ENCODE data around the gene KCND3.
"Not testable (repeated sequence)": the region's sequence is repeated elsewhere in the genome, so short reads cannot be mapped to it uniquely, and the experiment has no call there.

KCND3 gene

GRCh38 chr1:111802110-111802509 lies 187.4 kb downstream of the KCND3 start:
- no peak for DNase-seq

DNA sequence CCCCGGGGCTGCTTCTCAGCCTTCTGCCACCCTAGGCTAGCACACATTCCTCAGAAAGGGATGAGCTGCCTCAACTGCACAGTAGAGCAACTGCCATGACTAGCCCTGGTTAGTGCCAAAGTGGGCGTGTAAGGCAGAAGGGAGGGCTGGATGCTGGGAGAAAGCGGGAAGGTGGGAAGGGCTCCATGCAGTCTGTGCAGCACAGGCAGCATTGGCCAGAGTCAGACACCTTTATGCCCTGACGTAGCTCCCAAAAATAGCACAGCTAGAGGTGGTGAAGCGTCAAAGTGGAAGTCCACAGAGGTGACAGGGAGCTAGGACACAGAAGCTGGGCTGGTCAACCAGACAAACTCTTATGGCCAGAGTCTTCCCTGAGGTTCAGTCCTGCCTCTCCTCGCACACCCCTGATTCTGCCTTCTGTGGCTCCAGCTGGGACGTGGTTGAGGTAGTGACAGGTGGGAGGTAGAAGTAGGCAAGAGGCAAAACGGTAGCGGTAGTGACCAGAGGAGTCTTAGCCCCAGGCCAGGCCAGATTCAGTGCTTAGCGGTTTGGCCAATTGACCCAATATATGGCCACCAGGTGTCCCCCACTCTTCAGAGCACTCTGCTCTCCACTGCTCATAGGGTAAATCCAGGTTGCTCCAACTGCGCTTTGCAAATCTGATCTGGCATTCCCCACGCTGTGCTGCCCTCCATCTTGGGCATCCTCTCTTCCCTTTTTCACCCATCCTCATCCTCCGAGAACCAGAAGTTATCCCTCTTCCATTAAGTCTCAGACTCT lies 188.2 kb downstream of the KCND3 start:
- peak; percentile 21 for DNase-seq

DNA sequence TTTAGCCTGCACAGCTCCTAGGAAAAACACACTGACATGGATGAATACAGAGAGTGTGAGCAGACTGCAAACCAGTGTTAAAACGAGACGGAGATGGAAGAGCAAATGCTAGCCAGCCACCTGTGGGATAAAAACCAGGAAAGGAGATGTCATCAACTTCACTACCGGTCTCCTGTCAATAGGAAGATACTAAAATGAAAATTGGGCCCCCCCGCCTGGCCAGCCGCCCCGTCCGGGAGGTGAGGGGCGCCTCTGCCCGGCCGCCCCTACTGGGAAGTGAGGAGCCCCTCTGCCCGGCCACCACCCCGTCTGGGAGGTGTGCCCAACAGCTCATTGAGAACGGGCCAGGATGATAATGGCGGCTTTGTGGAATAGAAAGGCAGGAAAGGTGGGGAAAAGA lies 189.7 kb downstream of the KCND3 start:
- DNase-seq: not testable (repeated sequence)

DNA sequence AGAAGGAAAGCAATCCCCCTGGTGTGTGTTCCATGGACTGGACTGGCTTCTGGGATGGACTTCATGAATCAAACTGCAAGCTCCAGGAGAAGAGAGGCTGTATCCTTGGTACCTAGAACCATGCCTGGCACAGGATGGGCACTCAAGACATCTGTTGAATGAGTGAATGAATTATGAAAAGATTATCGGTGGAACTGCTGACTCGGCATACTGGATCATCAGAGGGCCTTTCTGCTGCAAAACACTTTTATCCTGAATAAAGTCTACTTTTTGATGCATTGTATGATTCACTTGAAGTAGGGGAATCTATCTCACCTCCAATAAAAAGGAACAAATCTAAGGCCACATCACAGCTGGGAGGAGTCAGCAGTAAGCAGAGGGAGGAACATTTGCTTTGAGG lies 190.9 kb downstream of the KCND3 start:
- no peak for DNase-seq

DNA sequence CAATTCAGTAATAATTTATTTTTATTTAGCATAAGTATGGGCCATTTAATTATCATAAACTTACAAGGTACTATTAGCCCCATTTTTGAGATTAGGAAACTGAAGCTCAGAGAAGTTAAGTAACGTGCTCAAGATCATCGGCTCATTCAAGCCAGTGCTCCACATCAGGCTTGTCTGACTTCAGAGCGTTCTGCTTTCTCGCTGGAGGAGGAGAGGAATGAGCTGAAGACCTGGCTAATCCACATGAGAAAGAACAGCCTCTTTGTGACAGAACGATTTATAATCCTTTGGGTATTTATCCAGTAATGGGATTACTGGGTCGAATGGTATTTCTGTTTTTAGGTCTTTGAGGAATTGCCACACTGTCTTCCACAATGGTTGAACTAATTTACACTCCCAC lies 194.1 kb downstream of the KCND3 start:
- DNase-seq: no peak

- no peak for DNase-seq
Measured at GRCh38 chr1:111793923-111794322, 195.5 kb downstream of the KCND3 start.

GRCh38 chr1:111792249-111792648 lies 197.2 kb downstream of the KCND3 start:
- DNase-seq: no peak

DNA sequence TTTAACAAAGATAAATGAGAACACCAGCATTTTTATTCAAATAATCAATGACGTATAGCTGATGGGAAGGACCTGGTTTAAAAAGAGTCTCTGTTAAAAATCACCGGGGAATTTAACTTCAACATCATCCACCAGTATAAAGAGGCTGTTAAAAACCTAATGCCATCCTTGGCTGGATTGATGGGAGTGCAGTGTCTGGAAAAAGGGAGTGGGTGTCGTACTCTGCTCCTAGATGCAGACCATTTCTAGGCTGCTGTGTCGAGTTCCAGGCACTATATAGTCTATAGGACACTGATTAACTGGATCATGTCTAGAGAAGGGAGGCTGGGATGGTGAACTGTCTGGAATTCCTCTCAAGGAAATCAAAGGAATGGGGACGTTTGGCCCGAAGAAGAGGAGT lies 197.7 kb downstream of the KCND3 start:
- no peak for DNase-seq

DNA sequence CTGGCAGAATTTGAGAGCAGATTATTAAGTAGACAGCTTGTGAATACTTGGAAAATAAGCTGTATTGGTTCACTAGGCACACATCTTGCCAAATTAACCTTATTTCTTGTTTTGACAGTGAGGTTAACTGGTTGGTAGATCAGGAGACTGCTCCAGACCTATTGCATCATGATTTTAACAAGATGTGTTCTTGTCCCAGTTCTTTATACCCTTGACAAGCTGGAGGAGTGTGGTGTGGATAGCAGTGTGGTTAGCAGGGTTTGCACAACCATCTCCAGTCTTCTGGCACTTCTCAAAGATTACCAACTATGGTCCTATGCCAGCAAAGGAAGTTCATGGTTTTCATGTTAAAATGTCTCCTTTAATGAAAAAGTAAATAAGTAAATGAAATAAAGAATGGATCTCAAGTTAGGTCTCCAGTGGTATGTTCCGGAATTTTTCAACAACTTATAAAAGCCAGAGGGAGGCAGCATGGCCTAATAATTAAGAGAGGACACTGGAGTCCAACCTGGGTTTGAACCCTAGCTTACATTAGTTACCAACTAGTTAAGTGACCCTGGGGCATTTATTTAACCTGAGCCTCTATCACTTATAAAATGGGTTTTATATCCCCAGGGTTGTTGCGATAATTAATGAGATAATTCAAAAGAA lies 199.7 kb downstream of the KCND3 start:
- peak; percentile 26 for DNase-seq

DNA sequence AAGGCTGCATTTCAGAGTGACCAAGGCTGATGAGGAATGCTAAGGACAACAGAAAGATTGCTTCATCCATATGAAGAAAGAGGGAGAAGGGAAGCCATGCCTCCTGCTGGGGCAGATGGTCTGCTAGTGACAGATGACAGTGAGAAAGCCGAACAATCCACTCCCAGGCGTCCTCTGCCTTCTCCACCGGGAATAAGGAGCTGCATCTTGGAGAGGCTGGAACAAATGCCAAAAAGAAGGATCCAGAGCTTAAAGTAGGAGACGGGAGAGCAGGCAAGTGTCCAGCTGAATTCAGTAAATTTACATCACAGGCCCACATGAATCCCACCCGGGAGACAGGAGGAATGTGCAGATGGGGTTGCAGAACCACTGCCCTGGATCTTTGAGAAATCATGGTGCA lies 200.3 kb downstream of the KCND3 start:
- DNase-seq: no peak

DNA sequence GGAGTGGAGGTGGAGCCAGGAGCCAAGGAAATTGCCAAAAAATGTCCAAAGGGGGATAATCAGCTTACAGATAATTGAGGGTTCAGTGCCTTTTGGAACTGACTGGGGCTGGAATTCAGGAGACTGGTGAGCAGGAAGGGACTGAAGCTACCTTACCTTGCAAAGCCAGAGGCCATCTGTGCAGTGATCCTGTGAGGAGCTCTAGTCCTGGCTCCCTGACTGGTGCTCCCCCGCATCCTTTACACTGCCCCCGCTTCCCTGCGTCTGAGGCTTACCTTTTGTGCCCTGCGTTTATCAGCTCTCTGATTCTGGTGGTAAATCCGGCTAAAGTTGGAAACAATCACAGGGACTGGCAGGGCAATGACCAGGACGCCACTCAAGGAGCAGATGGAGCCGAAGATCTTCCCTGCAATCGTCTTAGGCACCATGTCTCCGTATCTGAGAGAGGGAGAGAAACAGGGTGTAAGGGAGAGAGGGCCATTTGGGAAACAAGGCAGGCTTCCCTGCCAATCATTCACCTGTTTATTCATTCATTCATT lies 202.7 kb downstream of the KCND3 start:
- DNase-seq: no peak

DNA sequence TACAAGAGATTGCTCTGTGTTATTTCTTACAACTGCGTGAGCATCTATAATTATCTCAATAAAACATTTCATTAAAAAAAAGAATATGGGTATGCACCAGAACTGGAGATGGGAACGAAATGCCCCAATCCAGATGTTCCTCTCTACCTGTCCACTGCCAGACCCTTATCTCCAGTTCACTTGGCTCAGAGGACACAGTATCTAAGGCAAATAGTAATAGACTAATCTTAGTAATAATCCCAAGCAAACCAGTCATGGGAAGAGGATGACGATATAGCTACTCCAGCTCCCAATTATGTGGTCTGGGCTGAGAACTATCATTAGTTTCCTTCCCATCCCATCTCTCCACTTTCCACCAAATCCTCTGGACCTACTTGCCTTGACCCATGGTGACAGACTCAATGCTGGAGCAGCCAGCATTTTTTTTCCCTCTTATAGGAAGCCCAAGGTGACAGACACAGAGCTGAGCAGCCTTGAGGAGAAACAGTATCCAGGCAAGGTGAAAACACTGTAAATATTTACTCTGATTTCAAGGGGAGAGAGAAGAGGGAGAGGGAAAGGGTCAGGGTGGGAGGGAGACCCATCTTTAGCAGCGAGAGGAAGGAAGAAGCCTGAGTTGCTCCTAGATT lies 205.1 kb downstream of the KCND3 start:
- DNase-seq: no peak

DNA sequence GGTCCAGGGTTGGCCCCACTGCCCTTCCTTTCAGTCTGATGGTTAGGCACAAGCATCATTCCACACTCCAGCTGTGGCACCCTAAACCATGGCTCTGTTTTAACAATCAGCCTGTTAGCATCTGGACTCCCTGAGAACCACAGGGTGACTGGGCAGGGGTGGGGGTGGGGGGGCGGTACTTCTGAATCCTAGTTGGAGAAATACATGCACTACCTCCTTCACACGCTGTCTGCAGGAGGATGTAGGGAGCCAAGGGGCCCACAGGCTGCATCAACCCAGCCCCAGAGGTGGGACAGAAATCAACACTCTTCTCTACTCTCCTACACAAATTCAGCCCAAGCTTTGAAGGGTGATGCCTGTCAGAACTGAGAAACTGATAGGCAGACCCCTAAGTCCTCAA lies 209.9 kb downstream of the KCND3 start:
- no peak for DNase-seq

DNA sequence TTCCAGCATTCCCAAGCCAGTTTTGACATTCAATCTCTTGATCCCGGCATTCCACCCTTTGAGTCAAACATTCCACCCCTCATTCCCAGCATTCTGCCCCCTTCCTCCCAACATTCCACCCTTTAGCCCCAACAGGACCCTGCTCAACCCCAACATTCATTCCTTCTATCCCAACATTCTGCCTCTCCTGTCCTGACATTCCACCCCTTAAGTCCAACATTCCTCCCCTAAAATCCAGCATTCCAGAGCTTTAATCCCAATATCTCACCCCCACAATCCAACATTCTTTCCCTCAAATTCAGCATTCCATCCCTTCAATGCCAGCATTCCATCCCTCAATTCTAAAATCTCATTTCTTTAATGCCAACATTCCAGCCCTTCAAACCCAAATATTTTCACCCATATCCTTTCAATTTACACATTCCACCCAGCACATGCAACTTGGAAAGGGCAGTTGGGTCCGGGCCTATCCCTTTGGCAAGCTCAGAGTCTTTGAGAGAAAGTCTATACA lies 210.9 kb downstream of the KCND3 start:
- DNase-seq: no peak

- DNase-seq: no peak
Measured at GRCh38 chr1:111778066-111778465, 211.4 kb downstream of the KCND3 start.

GRCh38 chr1:111777301-111777700 lies 212.2 kb downstream of the KCND3 start:
- DNase-seq: no peak

GRCh38 chr1:111776861-111777260 lies 212.6 kb downstream of the KCND3 start:
- DNase-seq: no peak

GRCh38 chr1:111776391-111776790 lies 213.1 kb downstream of the KCND3 start:
- no peak for DNase-seq

GRCh38 chr1:111775966-111776365 lies 213.5 kb downstream of the KCND3 start:
- DNase-seq: no peak

DNA sequence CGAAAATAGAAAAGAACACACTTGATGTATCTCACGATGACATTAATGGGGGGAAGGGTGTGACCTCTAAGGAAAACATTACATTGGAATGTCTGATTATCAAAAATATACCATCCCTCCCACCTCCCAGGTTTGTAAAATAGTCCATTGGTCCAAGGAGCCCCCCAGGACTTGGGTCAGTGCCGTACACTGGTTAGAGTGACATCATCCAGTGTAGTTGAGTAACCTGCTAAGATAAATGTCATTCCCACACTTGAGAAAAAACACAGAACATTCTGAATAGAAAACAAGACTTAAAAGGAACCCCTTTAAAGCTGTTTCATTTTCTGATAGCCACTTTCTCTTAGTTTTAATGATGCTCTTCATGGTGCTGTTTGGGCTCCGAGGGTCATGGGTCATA lies 218.6 kb downstream of the KCND3 start:
- no peak for DNase-seq

GRCh38 chr1:111769517-111770146 lies 219.8 kb downstream of the KCND3 start:
- DNase-seq: peak; percentile 83

GRCh38 chr1:111768625-111769024 lies 220.8 kb downstream of the KCND3 start:
- DNase-seq: peak; percentile 57

DNA sequence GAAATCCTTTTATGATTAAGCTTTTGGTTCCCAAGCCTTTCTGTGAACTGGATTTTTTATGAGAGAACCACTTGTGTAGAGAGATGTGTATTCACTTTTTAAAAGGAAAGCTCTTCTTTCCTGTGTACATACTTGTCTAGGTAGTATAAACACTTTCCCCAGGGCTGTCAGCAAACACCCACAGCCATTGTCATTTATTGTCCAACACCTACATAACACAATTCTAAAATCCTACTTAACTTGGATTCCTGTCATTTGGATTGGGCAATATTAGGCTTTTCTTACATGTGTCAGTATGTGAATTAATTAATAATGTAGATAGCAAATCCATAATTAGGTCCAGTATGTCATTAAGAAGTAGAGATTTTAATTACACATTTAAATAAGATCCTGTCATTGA lies 221.4 kb downstream of the KCND3 start:
- DNase-seq: peak; percentile 88

Data from DMS53 (cell line).